ENCODE results near the gene RSPO3. TPM values are rescaled to one million over a fixed set of nuclear protein-coding genes. Genes with fewer than 3 reads are reported as not detected.
"Not testable (repeated sequence)": the region's sequence is repeated elsewhere in the genome, so short reads cannot be mapped to it uniquely, and the experiment has no call there.

Gene RSPO3
- polyA plus RNA-seq (ENCODE audit: insufficient read length in 3 of 3), result 10 to 100 TPM in 2 of 3 donors, 1 to 10 TPM in 1; 5.9 to 21.1 (median 15.2) TPM
- long read RNA-seq, donor 1, transcript RSPO3-201 (5 exons, 2,697 nt), result major isoform, 8 of 8 reads
- long read RNA-seq, donor 1, partial matches to known transcripts, result 0 of 8 reads
- long read RNA-seq, donor 1, other reads (novel, unspliced or antisense), result 0 of 8 reads
- long read RNA-seq, donor 2, transcript RSPO3-201 (5 exons, 2,697 nt), result major isoform, 5 of 5 reads
- long read RNA-seq, donor 2, partial matches to known transcripts, result 0 of 5 reads
- long read RNA-seq, donor 2, other reads (novel, unspliced or antisense), result 0 of 5 reads
- long read RNA-seq, donor 3, partial matches to known transcripts, result 0 of 4 reads
- long read RNA-seq, donor 3, other reads (novel, unspliced or antisense), result 0 of 4 reads
- long read RNA-seq, donor 4, partial matches to known transcripts, result 0 of 2 reads
- long read RNA-seq, donor 4, other reads (novel, unspliced or antisense), result 0 of 2 reads
- long read RNA-seq, donor 5, result 0 reads
- long read RNA-seq, donor 6, result 0 reads
- long read RNA-seq, donor 7, partial matches to known transcripts, result 0 of 3 reads
- long read RNA-seq, donor 7, other reads (novel, unspliced or antisense), result 0 of 3 reads
- long read RNA-seq, donor 8, transcript RSPO3-201 (5 exons, 2,697 nt), result major isoform, 42 of 92 reads
- long read RNA-seq, donor 8, partial matches to known transcripts, result 50 of 92 reads
- long read RNA-seq, donor 8, other reads (novel, unspliced or antisense), result 0 of 92 reads
- long read RNA-seq, donor 9, partial matches to known transcripts, result 0 of 4 reads
- long read RNA-seq, donor 9, other reads (novel, unspliced or antisense), result 0 of 4 reads
- long read RNA-seq, donor 10, transcript RSPO3-201 (5 exons, 2,697 nt), result major isoform, 5 of 5 reads
- long read RNA-seq, donor 10, partial matches to known transcripts, result 0 of 5 reads
- long read RNA-seq, donor 10, other reads (novel, unspliced or antisense), result 0 of 5 reads
- long read RNA-seq, donor 11, partial matches to known transcripts, result 0 of 1 reads
- long read RNA-seq, donor 11, other reads (novel, unspliced or antisense), result 0 of 1 reads
- long read RNA-seq, donor 12, partial matches to known transcripts, result 0 of 2 reads
- long read RNA-seq, donor 12, other reads (novel, unspliced or antisense), result 0 of 2 reads
- long read RNA-seq, donor 13, result 0 reads
- long read RNA-seq, donor 14, partial matches to known transcripts, result 5 of 7 reads
- long read RNA-seq, donor 14, other reads (novel, unspliced or antisense), result 0 of 7 reads
- long read RNA-seq, donor 15, transcript RSPO3-201 (5 exons, 2,697 nt), result major isoform, 9 of 9 reads
- long read RNA-seq, donor 15, partial matches to known transcripts, result 0 of 9 reads
- long read RNA-seq, donor 15, other reads (novel, unspliced or antisense), result 0 of 9 reads
- long read RNA-seq, donor 16, partial matches to known transcripts, result 0 of 3 reads
- long read RNA-seq, donor 16, other reads (novel, unspliced or antisense), result 0 of 3 reads

GRCh38 chr6:127118298-127119101 lies at the start of gene RSPO3:
Gene RSPO3 (plus strand): TSS chr6:127118671. CDS start chr6:127119193, 522 bp downstream.
- DNase-seq, result peak; percentile 61

DNA sequence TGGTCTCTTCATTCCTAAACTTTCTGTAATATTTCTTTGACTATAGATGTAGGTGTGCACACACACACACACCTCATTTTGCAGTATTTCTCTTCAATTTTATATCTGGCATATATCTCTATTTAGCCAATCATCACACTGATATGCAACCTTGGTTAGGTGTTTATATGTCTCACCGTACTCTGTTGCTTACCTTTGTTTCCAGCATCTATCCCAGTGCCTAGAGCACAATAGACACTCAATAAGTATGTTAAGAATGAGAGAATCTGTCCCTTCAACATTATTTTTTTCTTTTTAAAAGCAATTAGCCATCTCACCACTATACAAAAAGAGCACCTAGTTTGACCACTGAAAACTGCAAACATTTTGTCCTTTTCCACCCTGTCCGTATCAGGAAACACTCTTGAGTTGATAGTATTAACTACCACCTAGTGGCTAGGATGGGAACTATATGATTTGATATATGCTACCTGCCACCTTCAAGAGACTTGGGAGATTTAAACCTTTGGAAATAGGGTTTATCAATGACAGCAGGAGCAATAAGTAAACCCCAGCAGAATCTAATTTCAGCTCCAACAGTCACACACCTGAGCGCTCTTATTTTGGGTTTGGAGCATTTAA lies 48.7 kb upstream of the RSPO3 start:
- no peak for DNase-seq

DNA sequence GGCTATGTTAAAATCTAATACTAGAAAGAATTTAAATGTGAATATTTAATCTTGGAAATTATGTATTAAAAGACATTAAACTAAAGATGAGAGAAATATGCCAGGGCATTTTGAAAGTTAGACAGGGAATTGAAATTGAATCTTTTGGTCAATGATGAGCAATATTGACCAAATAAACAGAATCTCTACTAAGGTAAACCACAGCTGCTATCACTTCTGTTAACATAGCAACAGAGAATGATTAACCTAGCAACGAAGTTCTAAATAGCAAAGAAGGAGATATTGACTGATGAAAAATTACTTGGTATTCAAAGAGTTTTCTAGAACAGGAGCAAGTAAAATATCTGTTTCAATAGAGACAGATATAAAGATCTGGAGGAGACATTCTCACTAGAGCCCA lies 45.2 kb upstream of the RSPO3 start:
- DNase-seq, result no peak

- DNase-seq, result no peak
Observed at GRCh38 chr6:127076466-127076865, 42.0 kb upstream of the RSPO3 start.

GRCh38 chr6:127077886-127078285 lies 40.6 kb upstream of the RSPO3 start:
- no peak for DNase-seq

DNA sequence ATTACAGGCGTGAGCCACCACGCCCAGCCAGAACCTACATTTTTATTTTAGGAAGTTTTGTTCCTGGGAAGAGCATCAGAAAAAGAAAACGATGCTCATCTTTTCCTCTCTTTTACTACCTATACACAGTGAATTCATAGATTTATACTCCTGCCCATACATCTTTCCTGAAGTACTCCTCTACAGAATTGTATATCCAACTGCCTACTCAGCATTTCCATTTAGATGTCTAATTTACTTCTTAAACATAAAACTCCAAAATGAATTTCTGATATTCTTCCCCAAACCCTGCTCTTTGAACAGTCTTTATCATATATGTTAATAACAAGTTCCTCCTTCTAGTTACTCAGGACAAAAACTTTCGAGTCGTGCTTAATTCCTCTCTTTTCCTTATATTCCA lies 39.8 kb upstream of the RSPO3 start:
- no peak for DNase-seq

- no peak for DNase-seq
Observed at GRCh38 chr6:127079681-127080080, 38.8 kb upstream of the RSPO3 start.

- DNase-seq, result no peak
Observed at GRCh38 chr6:127080081-127080480, 38.4 kb upstream of the RSPO3 start.

GRCh38 chr6:127083231-127083962 lies 35.1 kb upstream of the RSPO3 start:
- no peak for DNase-seq

DNA sequence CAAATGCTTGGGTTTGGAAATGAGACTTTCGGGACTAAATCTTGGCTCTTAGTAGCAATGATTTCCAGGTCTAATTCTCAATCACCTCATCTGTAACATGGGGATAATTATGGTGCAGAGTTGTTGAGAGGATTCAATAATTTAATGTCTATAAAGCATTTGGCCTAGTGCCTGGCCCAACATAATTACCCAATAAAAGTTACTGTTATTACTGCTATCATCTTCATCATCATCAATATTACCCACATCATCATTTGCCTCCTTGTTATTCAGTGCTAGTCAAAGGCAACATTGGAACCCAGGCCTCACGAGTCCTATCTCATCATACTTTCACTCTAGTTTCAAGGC lies 34.5 kb upstream of the RSPO3 start:
- no peak for DNase-seq

GRCh38 chr6:127085181-127085580 lies 33.3 kb upstream of the RSPO3 start:
- no peak for DNase-seq

GRCh38 chr6:127090051-127090450 lies 28.4 kb upstream of the RSPO3 start:
- DNase-seq, result no peak

GRCh38 chr6:127092466-127092865 lies 26.0 kb upstream of the RSPO3 start:
- no peak for DNase-seq

- DNase-seq, result no peak
Observed at GRCh38 chr6:127094791-127095190, 23.7 kb upstream of the RSPO3 start.

DNA sequence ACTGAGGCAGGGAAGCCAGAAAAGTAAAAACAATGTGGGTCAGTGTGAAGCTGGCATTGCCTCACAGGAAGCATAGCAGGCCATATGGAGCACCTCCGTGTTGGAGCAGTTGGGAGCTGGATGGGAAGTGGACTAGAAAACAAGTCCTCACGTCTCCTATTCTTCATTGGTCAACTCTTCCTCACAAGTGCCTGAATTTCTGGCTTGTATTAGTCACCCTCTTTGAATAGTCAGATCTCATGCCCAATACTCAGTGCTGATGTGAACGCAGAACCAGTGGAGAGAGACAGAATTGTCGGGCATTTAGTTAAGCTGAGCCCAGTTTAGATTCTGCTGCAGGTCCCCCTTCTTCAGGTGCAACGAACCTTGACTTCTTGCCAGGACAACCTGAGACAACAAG lies 22.3 kb upstream of the RSPO3 start:
- no peak for DNase-seq

DNA sequence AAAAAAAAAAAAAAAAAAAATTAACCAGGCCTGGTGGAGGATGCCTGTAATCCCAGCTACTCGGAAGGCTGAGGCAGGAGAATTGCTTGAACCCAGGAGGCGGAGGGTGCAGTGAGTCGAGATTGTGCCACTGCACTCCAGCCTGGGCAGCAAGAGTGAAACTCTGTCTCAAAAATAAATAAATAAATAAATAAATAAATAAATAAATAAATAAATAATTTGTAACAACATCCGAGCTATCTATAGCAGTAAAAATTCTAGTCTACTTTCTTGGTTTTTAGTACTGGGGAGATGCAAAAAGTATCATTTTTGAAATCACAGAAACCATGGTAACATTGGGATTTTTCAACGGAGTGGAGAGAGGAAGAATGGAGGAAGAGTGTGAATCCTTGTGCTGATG lies 21.0 kb upstream of the RSPO3 start:
- not testable (repeated sequence) for DNase-seq

DNA sequence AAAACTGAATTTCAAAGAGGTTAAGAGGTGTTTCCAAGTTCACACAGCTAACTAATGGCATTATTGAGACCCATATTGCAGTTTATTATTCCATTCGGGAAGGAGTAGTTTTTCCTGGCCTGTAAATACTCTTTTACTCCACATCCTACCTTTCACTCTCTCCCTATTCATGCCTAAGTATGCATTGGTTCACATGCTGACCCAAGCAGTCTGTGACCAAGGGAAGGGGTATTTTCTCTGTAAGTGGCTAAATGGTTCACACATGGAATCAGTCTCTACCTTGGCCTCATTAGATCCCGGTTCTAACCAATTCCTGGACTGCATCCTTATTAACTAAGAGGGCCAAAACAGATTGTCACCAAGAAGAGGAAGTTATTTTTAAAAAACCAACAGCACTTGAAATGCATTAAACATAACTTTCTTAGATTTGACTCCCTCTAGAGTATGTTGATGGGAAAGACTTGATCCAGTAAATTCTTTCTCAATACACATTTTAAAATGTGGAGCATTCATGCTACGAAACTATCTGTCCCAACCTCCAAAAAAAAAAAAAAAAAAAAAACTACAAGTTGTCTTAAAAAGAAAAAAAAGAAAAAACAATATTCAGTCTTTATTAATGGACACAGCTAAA lies 17.8 kb upstream of the RSPO3 start:
- DNase-seq, result no peak

DNA sequence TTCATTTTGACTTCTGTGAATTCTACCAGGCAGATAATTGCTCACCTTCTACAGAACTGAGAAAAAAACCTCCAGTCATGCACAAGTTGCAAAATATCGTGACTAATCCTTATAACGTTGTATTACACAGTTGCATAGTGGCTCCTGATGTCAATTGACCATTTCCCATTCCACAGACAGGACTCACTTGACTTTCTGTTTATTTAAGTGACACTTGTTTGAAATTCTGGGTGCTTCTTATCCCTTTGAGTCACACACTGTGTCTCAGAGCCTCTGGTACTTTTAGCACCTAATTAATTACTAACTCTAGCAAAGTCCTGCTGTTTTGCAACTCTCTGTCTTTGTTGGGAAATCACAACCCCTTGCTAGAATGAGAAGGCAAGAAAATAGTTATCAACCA lies 16.2 kb upstream of the RSPO3 start:
- no peak for DNase-seq

DNA sequence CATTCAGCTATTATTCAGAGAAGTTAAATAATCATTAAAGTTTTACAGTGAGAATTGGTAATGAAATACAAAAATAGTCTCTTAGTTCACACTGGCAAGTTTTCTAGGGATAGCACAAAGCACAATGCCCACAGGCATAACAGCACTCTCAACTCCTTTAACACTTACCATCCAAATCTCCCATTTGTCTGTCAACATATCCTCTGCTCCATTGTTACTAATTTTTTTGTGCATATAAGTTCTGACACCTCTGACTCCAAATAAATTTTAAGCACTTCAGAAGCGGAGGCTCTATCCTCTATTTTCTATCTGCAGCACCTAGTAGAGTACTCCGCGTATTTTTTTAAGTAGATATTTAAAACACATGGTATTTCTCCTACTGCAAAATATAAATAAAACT lies 15.6 kb upstream of the RSPO3 start:
- DNase-seq, result no peak
